GM12874 (cell line): ENCODE data around the gene CISH.

Experiments
- CTCF ChIP-seq: IDR thresholded peaks from 2 replicates; pipeline ENCODE4 v1.5.1; 2011; ENCODE audit warnings: low read depth, mild to moderate bottlenecking, control low read depth, low read length, moderate library complexity; ENCODE audit not compliant: insufficient read depth

Gene CISH

DNA sequence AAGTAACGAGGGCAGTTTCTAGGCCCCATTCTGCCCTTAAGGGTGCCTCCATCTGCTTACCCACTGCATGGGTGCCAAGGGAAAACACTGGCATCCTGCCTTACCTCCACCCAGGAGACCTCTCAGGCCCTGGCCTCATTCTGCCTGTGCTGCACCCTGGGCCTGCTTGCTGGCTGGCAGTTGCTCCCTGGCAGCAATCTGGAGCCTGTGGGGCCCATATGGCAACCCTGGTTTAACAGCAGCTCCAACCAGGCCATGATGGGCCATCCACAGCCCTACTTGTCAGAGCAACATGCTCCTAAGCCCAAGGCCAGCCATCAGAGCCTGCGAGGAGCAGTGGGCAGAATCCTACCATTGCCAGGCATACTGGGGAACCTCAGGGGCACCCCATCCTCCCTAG, 47.7 kb downstream of the CISH start:
- no peak for TF ChIP-seq CTCF

DNA sequence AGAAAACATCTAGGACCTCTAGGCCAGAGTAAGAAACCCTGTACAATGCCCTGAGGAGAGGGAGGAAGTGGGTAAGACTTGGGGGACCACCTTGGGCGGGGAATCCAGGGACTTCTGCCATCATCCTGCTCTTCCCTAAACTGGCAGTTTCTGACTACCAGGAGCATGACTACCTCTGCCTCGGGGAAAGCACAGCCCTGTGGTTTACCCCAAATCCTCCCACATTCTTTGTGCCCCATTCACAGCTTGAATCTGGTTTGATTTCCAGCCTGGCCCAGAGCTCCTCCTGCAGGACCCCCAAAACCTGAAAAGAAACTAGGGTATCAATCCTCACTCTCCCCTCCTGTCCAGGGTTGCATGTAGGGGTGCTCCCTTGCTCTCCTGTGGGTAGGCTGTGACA, 48.7 kb downstream of the CISH start:
- TF ChIP-seq CTCF: no peak

GRCh38 chr3:50559702-50560101, 51.9 kb downstream of the CISH start:
- TF ChIP-seq CTCF: no peak

GRCh38 chr3:50557915-50558314, 53.7 kb downstream of the CISH start:
- no peak for TF ChIP-seq CTCF

DNA sequence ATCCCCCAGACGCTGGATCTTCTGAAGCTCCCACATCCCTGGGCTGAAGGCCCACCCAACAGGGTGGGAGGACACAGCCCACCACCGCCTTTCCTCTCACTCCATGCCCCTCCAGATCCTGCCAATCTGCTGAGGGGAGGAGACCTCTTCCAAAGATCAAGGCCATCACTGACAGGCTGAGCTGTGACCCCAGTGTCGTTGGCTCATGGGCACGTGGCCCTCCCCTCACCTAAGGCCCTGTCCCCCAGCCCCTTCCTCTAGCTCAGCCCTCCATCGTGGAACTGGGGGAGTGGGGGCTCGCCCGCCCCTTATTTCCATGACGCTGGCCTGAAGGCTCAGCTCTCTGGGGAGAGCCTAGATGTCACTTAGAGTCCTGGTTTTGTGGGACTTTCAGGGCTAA, 54.5 kb downstream of the CISH start:
- TF ChIP-seq CTCF: no peak
